Astrocyte (in vitro differentiated cells and primary cell): ENCODE data around the gene FGD2.

ENCODE experiments used
- EZH2 ChIP-seq: IDR thresholded peaks from 2 replicates; pipeline ENCODE4 v1.6.1; 2012; ENCODE audit warnings: mild to moderate bottlenecking, low read length, inconsistent platforms; ENCODE audit not compliant: insufficient read depth
- TF ChIP-seq, protein P1 (sequence below): IDR thresholded peaks from 2 replicates; pipeline ENCODE4 v1.5.1; 2011; ENCODE audit warnings: low read depth, mild to moderate bottlenecking, inconsistent platforms, low read length, moderate library complexity; ENCODE audit not compliant: insufficient read depth

- no peak for TF ChIP-seq EZH2
- TF ChIP-seq, protein P1, sequence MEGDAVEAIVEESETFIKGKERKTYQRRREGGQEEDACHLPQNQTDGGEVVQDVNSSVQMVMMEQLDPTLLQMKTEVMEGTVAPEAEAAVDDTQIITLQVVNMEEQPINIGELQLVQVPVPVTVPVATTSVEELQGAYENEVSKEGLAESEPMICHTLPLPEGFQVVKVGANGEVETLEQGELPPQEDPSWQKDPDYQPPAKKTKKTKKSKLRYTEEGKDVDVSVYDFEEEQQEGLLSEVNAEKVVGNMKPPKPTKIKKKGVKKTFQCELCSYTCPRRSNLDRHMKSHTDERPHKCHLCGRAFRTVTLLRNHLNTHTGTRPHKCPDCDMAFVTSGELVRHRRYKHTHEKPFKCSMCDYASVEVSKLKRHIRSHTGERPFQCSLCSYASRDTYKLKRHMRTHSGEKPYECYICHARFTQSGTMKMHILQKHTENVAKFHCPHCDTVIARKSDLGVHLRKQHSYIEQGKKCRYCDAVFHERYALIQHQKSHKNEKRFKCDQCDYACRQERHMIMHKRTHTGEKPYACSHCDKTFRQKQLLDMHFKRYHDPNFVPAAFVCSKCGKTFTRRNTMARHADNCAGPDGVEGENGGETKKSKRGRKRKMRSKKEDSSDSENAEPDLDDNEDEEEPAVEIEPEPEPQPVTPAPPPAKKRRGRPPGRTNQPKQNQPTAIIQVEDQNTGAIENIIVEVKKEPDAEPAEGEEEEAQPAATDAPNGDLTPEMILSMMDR: no peak
Measured at GRCh38 chr6:36980129-36980528, 25.3 kb upstream of the FGD2 start.
